GM23338 (cell line): ENCODE measurements around the gene C11orf91. TPM values are rescaled to one million over a fixed set of nuclear protein-coding genes. Genes with fewer than 3 reads are reported as not detected.

Source experiments
- ATAC-seq: fragments of 200-7000 bp; cut with Tn5 transposase; 3 replicates; pipeline ENCODE4 v1.9.1; 2020
- DNase-seq: peaks from one replicate; pipeline ENCODE4 v3.0.0-alpha.2; 2015; ENCODE audit warnings: low spot score
- H2AFZ ChIP-seq: fragments of 200-600 bp; sonication (generic); 2 replicates; pipeline ENCODE4 v1.8.0; 2016; ENCODE audit warnings: antibody characterized with exemption, mild to moderate bottlenecking, moderate library complexity
- H3F3A ChIP-seq: fragments of 200-600 bp; sonication (generic); replicated peaks from 2 replicates; pipeline ENCODE4 v1.8.0; 2017; ENCODE audit warnings: antibody characterized with exemption, mixed run types, low read depth
- H3K27ac ChIP-seq: fragments of 200-600 bp; sonication (generic); 2 replicates; pipeline ENCODE4 v1.6.1; 2016; ENCODE audit warnings: low read depth
- H3K27me3 ChIP-seq: fragments of 200-600 bp; sonication (generic); 2 replicates; pipeline ENCODE4 v1.8.0; 2016; ENCODE audit warnings: mild to moderate bottlenecking, mixed run types, moderate library complexity; ENCODE audit not compliant: insufficient read depth
- H3K36me3 ChIP-seq: fragments of 200-600 bp; sonication (generic); 2 replicates; pipeline ENCODE4 v1.8.0; 2016; ENCODE audit warnings: mild to moderate bottlenecking; ENCODE audit not compliant: insufficient read depth
- H3K4me1 ChIP-seq: fragments of 200-600 bp; sonication (generic); 2 replicates; pipeline ENCODE4 v1.8.0; 2016; ENCODE audit warnings: mild to moderate bottlenecking, moderate library complexity; ENCODE audit not compliant: insufficient read depth
- H3K4me2 ChIP-seq: fragments of 200-600 bp; sonication (generic); 2 replicates; pipeline ENCODE4 v1.7.1; 2017; ENCODE audit warnings: mixed run types
- H3K4me3 ChIP-seq: fragments of 200-600 bp; sonication (generic); 2 replicates; pipeline ENCODE4 v1.6.1; 2016; ENCODE audit warnings: mixed run types
- H3K79me2 ChIP-seq: fragments of 200-600 bp; sonication (generic); replicated peaks from 2 replicates; pipeline ENCODE4 v1.8.0; 2017; ENCODE audit warnings: mild to moderate bottlenecking; ENCODE audit not compliant: insufficient read depth
- H3K9me2 ChIP-seq: fragments of 200-600 bp; sonication (generic); 2 replicates; pipeline ENCODE4 v1.8.0; 2017; ENCODE audit not compliant: insufficient read depth
- H4K20me1 ChIP-seq: fragments of 200-600 bp; sonication (generic); replicated peaks from 2 replicates; pipeline ENCODE4 v1.8.0; 2017; ENCODE audit warnings: mild to moderate bottlenecking; ENCODE audit not compliant: insufficient read depth
- H3K27ac Mint-ChIP-seq: 2 replicates; pipeline ENCODE4 v1.8.0; 2020; ENCODE audit warnings: inconsistent platforms, mild to moderate bottlenecking, moderate library complexity, mixed read lengths
- H3K27me3 Mint-ChIP-seq: 3 replicates; pipeline ENCODE4 v1.8.0; 2022; ENCODE audit warnings: low read depth, mild to moderate bottlenecking, moderate library complexity, mixed read lengths, inconsistent platforms; ENCODE audit not compliant: insufficient read depth, poor library complexity
- H3K36me3 Mint-ChIP-seq: 3 replicates; pipeline ENCODE4 v1.8.0; 2021; ENCODE audit warnings: low read depth, mild to moderate bottlenecking, inconsistent platforms, moderate library complexity, mixed read lengths
- H3K4me1 Mint-ChIP-seq: 3 replicates; pipeline ENCODE4 v1.8.0; 2020; ENCODE audit warnings: mild to moderate bottlenecking, inconsistent platforms, mixed read lengths
- H3K4me3 Mint-ChIP-seq: 3 replicates; pipeline ENCODE4 v1.8.0; 2021; ENCODE audit warnings: moderate library complexity, mild to moderate bottlenecking, inconsistent platforms, mixed read lengths
- H3K9me3 Mint-ChIP-seq: 3 replicates; pipeline ENCODE4 v1.8.0; 2020; ENCODE audit warnings: moderate library complexity, mild to moderate bottlenecking, inconsistent platforms, mixed read lengths
- JUNB ChIP-seq: IDR thresholded peaks from one replicate; pipeline ENCODE4 v1.6.1; 2016; ENCODE audit warnings: antibody characterized with exemption; ENCODE audit not compliant: unreplicated experiment
- NANOG ChIP-seq: IDR thresholded peaks from 2 replicates; pipeline ENCODE4 v1.6.1; 2016; ENCODE audit warnings: antibody characterized with exemption, borderline replicate concordance
- ZNF114 ChIP-seq: fragments of 250-450 bp; sonication (Bioruptor Pico); IDR thresholded peaks from 2 replicates; pipeline ENCODE4 v1.5.0; 2020; ENCODE audit warnings: mild to moderate bottlenecking, moderate library complexity
- polyA plus RNA-seq: library from polyadenylated mRNA; unstranded; fragments of >200 nt; fragmentation: Nextera tagmentation; extraction: Ambion mirVana; gene quantifications from 2 replicates; pipeline ENCODE4 v1.2.1, GENCODE V29; 2016
- total RNA-seq: library from RNA; depleted of rRNA; stranded (reverse); fragments of >200 nt; shearing (Covaris generic); gene quantifications from 2 replicates; pipeline ENCODE4 v1.2.3, GENCODE V29; 2014
- TF ChIP-seq, protein P1 (sequence below): fragments of 250-450 bp; sonication (Bioruptor Pico); IDR thresholded peaks from 2 replicates; pipeline ENCODE4 v1.5.0; 2020; ENCODE audit warnings: mild to moderate bottlenecking, moderate library complexity
- TF ChIP-seq, protein P2 (sequence below): IDR thresholded peaks from 2 replicates; pipeline ENCODE4 v1.6.1; 2016; ENCODE audit warnings: antibody characterized with exemption

Gene C11orf91
- total and polyA plus RNA-seq, 2 experiments from 2014 or later = not detected

DNA sequence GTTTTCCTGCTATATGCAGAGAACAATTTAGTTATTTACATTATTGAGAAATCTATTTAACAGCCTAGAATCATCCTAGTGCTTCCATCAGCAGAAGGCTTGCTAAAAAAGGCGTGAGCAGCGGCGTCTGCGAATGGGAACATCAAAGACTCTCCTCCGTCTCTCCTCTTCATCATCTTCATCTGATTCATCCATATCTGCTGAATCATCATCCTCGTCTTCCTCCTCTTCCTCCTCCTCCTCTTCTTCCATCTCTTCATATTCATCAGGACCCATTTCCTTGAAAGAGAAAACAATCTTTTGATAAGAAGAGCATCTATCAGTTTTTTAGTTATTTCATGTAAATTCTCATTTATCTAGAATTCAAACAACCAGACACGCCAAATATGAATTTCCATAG, 41.2 kb upstream of the C11orf91 start (continued):
- TF ChIP-seq JUNB = no peak
- TF ChIP-seq NANOG = no peak
- TF ChIP-seq, protein P1, sequence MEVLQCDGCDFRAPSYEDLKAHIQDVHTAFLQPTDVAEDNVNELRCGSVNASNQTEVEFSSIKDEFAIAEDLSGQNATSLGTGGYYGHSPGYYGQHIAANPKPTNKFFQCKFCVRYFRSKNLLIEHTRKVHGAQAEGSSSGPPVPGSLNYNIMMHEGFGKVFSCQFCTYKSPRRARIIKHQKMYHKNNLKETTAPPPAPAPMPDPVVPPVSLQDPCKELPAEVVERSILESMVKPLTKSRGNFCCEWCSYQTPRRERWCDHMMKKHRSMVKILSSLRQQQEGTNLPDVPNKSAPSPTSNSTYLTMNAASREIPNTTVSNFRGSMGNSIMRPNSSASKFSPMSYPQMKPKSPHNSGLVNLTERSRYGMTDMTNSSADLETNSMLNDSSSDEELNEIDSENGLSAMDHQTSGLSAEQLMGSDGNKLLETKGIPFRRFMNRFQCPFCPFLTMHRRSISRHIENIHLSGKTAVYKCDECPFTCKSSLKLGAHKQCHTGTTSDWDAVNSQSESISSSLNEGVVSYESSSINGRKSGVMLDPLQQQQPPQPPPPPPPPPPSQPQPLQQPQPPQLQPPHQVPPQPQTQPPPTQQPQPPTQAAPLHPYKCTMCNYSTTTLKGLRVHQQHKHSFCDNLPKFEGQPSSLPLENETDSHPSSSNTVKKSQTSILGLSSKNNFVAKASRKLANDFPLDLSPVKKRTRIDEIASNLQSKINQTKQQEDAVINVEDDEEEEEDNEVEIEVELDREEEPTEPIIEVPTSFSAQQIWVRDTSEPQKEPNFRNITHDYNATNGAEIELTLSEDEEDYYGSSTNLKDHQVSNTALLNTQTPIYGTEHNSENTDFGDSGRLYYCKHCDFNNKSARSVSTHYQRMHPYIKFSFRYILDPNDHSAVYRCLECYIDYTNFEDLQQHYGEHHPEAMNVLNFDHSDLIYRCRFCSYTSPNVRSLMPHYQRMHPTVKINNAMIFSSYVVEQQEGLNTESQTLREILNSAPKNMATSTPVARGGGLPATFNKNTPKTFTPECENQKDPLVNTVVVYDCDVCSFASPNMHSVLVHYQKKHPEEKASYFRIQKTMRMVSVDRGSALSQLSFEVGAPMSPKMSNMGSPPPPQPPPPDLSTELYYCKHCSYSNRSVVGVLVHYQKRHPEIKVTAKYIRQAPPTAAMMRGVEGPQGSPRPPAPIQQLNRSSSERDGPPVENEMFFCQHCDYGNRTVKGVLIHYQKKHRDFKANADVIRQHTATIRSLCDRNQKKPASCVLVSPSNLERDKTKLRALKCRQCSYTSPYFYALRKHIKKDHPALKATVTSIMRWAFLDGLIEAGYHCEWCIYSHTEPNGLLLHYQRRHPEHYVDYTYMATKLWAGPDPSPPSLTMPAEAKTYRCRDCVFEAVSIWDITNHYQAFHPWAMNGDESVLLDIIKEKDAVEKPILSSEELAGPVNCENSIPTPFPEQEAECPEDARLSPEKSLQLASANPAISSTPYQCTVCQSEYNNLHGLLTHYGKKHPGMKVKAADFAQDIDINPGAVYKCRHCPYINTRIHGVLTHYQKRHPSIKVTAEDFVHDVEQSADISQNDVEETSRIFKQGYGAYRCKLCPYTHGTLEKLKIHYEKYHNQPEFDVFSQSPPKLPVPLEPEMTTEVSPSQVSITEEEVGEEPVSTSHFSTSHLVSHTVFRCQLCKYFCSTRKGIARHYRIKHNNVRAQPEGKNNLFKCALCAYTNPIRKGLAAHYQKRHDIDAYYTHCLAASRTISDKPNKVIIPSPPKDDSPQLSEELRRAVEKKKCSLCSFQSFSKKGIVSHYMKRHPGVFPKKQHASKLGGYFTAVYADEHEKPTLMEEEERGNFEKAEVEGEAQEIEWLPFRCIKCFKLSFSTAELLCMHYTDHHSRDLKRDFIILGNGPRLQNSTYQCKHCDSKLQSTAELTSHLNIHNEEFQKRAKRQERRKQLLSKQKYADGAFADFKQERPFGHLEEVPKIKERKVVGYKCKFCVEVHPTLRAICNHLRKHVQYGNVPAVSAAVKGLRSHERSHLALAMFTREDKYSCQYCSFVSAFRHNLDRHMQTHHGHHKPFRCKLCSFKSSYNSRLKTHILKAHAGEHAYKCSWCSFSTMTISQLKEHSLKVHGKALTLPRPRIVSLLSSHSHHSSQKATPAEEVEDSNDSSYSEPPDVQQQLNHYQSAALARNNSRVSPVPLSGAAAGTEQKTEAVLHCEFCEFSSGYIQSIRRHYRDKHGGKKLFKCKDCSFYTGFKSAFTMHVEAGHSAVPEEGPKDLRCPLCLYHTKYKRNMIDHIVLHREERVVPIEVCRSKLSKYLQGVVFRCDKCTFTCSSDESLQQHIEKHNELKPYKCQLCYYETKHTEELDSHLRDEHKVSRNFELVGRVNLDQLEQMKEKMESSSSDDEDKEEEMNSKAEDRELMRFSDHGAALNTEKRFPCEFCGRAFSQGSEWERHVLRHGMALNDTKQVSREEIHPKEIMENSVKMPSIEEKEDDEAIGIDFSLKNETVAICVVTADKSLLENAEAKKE (CRISPR knock-in tag) = no peak
- TF ChIP-seq, protein P2, sequence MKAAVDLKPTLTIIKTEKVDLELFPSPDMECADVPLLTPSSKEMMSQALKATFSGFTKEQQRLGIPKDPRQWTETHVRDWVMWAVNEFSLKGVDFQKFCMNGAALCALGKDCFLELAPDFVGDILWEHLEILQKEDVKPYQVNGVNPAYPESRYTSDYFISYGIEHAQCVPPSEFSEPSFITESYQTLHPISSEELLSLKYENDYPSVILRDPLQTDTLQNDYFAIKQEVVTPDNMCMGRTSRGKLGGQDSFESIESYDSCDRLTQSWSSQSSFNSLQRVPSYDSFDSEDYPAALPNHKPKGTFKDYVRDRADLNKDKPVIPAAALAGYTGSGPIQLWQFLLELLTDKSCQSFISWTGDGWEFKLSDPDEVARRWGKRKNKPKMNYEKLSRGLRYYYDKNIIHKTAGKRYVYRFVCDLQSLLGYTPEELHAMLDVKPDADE = no peak
- no peak for TF ChIP-seq ZNF114 (CRISPR knock-in tag)

DNA sequence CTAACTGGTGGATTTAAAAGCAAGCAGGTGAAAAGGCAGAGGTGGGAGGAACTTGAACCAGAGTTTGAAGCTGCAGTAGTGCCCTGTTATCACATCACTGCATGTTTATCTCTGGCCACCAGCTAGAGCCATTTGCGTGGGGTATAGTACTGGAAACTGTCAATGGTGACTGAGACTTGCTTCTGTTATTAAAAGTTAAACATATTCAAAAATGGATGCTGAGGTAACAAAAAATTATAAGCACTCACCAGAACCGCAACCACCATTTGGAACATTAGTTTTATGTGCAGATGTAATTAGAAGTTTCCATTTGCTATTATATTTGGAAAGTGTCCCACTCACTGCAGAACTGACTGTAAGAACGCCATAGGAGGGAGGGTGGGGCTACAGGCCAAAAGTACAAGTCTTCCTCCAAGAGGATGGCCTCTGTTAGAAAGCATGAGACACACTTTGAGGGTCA, 36.8 kb upstream of the C11orf91 start:
- H3K27me3 ChIP-seq = peaks cover 15% of the 10 kb centered on the region
- peaks cover 19% of the 10 kb centered on the region for H4K20me1 ChIP-seq
- H3K36me3 Mint-ChIP-seq = no peaks in the 10 kb centered on the region
- peak overlapping the region; percentile 98; the same call in 1 of the 2 replicates for H3K4me3 ChIP-seq
- no peak overlapping the region for H3K4me3 Mint-ChIP-seq
- peak overlapping the region; percentile 83 for H2AFZ ChIP-seq
- peaks cover 21% of the 10 kb centered on the region for H3K4me1 ChIP-seq
- H3F3A ChIP-seq = no peaks in the 10 kb centered on the region; the same call in 1 of the 2 replicates
- peaks cover 19% of the 10 kb centered on the region for H3K4me1 Mint-ChIP-seq
- H3K9me2 ChIP-seq = no peaks in the 10 kb centered on the region
- peak overlapping the region; percentile 100; the same call in 1 of the 2 replicates for H3K4me2 ChIP-seq
- H3K27ac Mint-ChIP-seq = no peak overlapping the region
- no peaks in the 10 kb centered on the region for H3K36me3 ChIP-seq
- no peak for DNase-seq
- H3K27me3 Mint-ChIP-seq = peaks cover 14% of the 10 kb centered on the region
- no peak overlapping the region for H3K27ac ChIP-seq
- no peak for ATAC-seq
- H3K79me2 ChIP-seq = peaks cover 34% of the 10 kb centered on the region
- H3K9me3 Mint-ChIP-seq = no peaks in the 10 kb centered on the region
- TF ChIP-seq, protein P2 = no peak
- TF ChIP-seq, protein P1 (CRISPR knock-in tag) = no peak
- no peak for TF ChIP-seq NANOG
